OCI-LY3 (cell line): ENCODE measurements around the gene EXD1.

Experiments
- CTCF ChIP-seq: fragments of 200-600, 300-600 bp; sonication (generic); IDR thresholded peaks from 2 replicates; pipeline ENCODE4 v1.5.1; 2014; ENCODE audit warnings: antibody characterized with exemption, low read length, low read depth
- EZH2phosphoT487 ChIP-seq: fragments of 200-600 bp; shearing (Covaris generic); IDR thresholded peaks from 2 replicates; pipeline ENCODE4 v1.6.1; 2018; ENCODE audit warnings: antibody characterized with exemption, mixed run types, low read depth

- TF ChIP-seq CTCF (no peak), EZH2phosphoT487 (no peak)
Measured at GRCh38 chr15:41276831-41277230, 46.3 kb upstream of the EXD1 start.
